K562 (cell line): ENCODE measurements around the gene DHX29. TPM values are rescaled to one million over a fixed set of nuclear protein-coding genes. Genes with fewer than 3 reads are reported as not detected.
A peak's percentile ranks its signal among the peaks of the same experiment; 100 is the strongest.

Experiments
- ATAC-seq: fragments of 200-7000 bp; cut with Tn5 transposase; 3 replicates; pipeline ENCODE4 v1.9.1; 2020; ENCODE audit warnings: moderate library complexity
- BruUV-seq: library from RNA; stranded (reverse); fragments of 400-500 nt; replicated peaks from 2 replicates; lab custom pipeline; 2021; lab: Mats Ljungman, UMichigan
- CTCF ChIA-PET: fragments of 300-600 bp; formaldehyde crosslinking; extraction: SDS; loops from one replicate; lab custom pipeline; 2021; ENCODE audit warnings: low intra/inter-chr PET ratio; lab: Yijun Ruan, JAX
- POLR2A ChIA-PET: fragments of 300-600, 350-650 bp; sonication (Branson Sonifier 250); formaldehyde crosslinking; extraction: SDS; loops from one replicate; lab custom pipeline; 2021; ENCODE audit warnings: antibody characterized with exemption, inconsistent platforms; lab: Yijun Ruan, JAX
- DNase-seq, 4 experiments: peaks; one replicate each; pipeline versions ENCODE4 v3.0.0 to v3.0.0-alpha.2; 2011 to 2018; ENCODE audit warnings: low spot score in 3 of 4, mixed read lengths in 3 of 4; ENCODE audit errors: extremely low read depth in 1 of 4
- FAIRE-seq: peaks from 2 replicates; lab custom pipeline; 2011; peaks lifted over from hg19 to GRCh38; lab: Jason Lieb, UNC
- H2AFZ ChIP-seq: 2 replicates; pipeline ENCODE4 v1.6.0; 2011; ENCODE audit warnings: low read depth, low read length, control low read depth, inconsistent platforms
- H3K27ac ChIP-seq: fragments of 200-600 bp; 3 replicates; pipeline ENCODE4 v1.8.0; 2011; ENCODE audit warnings: low read depth, mild to moderate bottlenecking, control low read depth, inconsistent platforms, low read length, moderate library complexity, mixed read lengths; ENCODE audit errors: extremely low read depth
- H3K27me3 ChIP-seq, 2 experiments: fragments of 300-600 bp in 1 of 2; 2 replicates in 1 of 2; 3 replicates in 1 of 2; pipeline versions ENCODE4 v1.6.0 to v1.8.0; 2011; ENCODE audit warnings: inconsistent platforms in 2 of 2, low read length in 2 of 2, mild to moderate bottlenecking in 1 of 2, mixed read lengths in 1 of 2, moderate library complexity in 1 of 2; ENCODE audit not compliant: control insufficient read depth in 2 of 2, insufficient read depth in 2 of 2
- H3K36me3 ChIP-seq: fragments of 300-600 bp; 3 replicates; pipeline ENCODE4 v1.8.0; 2011; ENCODE audit warnings: mild to moderate bottlenecking, low read length, inconsistent platforms; ENCODE audit not compliant: control insufficient read depth, insufficient read depth
- H3K4me1 ChIP-seq, 2 experiments: fragments of 200-600 bp in 1 of 2; replicated peaks in 1 of 2; 2 replicates in 1 of 2; 3 replicates in 1 of 2; pipeline versions ENCODE4 v1.5.1 to v1.8.0; 2011; ENCODE audit warnings: inconsistent platforms in 2 of 2, low read length in 2 of 2, mild to moderate bottlenecking in 1 of 2, mixed read lengths in 1 of 2, moderate library complexity in 1 of 2; ENCODE audit not compliant: control insufficient read depth in 2 of 2, insufficient read depth in 2 of 2
- H3K4me2 ChIP-seq: 2 replicates; pipeline ENCODE4 v1.6.1; 2011; ENCODE audit warnings: low read length, control low read depth, inconsistent platforms, mixed read lengths; ENCODE audit not compliant: insufficient read depth
- H3K4me3 ChIP-seq: fragments of 200-600 bp; sonication (generic), shearing (Covaris generic); 2 replicates; pipeline ENCODE4 v1.5.1; 2016; ENCODE audit warnings: control low read depth, inconsistent platforms
- H3K79me2 ChIP-seq: fragments of 200-600 bp; 3 replicates; pipeline ENCODE4 v1.8.0; 2011; ENCODE audit warnings: low read length, inconsistent platforms; ENCODE audit not compliant: control insufficient read depth, insufficient read depth
- H3K9ac ChIP-seq, 2 experiments: 2 replicates each; pipeline versions ENCODE4 v1.6.0 to v1.6.1; 2011; ENCODE audit warnings: low read depth in 2 of 2, low read length in 2 of 2, control low read depth in 1 of 2, inconsistent platforms in 1 of 2, mild to moderate bottlenecking in 1 of 2, mixed read lengths in 1 of 2; ENCODE audit not compliant: insufficient read depth in 1 of 2
- H3K9me1 ChIP-seq: one replicate; pipeline ENCODE4 v1.6.0; 2011; ENCODE audit warnings: inconsistent platforms, mild to moderate bottlenecking, low read length, moderate library complexity; ENCODE audit not compliant: control insufficient read depth, insufficient read depth
- H3K9me3 ChIP-seq: replicated peaks from 2 replicates; pipeline ENCODE4 v1.5.1; 2011; ENCODE audit warnings: low read depth, low read length, inconsistent platforms; ENCODE audit not compliant: control insufficient read depth, insufficient read depth
- H4K20me1 ChIP-seq: replicated peaks from 2 replicates; pipeline ENCODE4 v1.6.1; 2011; ENCODE audit warnings: low read length, inconsistent platforms, mixed read lengths; ENCODE audit not compliant: control insufficient read depth, insufficient read depth
- EGR1 ChIP-seq: fragments of 450-650 bp; conservative IDR thresholded peaks from 2 replicates; pipeline ENCODE4 v1.6.1; 2017; ENCODE audit warnings: mild to moderate bottlenecking
- ETV6 ChIP-seq, 3 experiments: fragments of 150-350 bp in 1 of 3; sonication (generic) in 1 of 3; formaldehyde crosslinking in 1 of 3; IDR thresholded peaks; 2 replicates each; pipeline versions ENCODE4 v1.6.1 to v1.8.0; 2014 to 2022; ENCODE audit warnings: borderline replicate concordance in 2 of 3, low read depth in 2 of 3, antibody characterized with exemption in 1 of 3, low read length in 1 of 3, mild to moderate bottlenecking in 1 of 3, missing genetic modification reagents in 1 of 3
- GATAD2A ChIP-seq: fragments of 450-650 bp; IDR thresholded peaks from 2 replicates; pipeline ENCODE4 v1.6.1; 2017
- HDAC1 ChIP-seq, 2 experiments: fragments of 450-650 bp; IDR thresholded peaks; 2 replicates each; pipeline ENCODE4 v1.6.1; 2016 to 2017; ENCODE audit warnings: inconsistent platforms in 1 of 2, mild to moderate bottlenecking in 1 of 2, moderate library complexity in 1 of 2
- KLF10 ChIP-seq: fragments of 250-450 bp; sonication (Bioruptor Pico); IDR thresholded peaks from 2 replicates; pipeline ENCODE4 v1.6.1; 2021; ENCODE audit warnings: matching md5 sums
- MEIS2 ChIP-seq: fragments of 450-650 bp; IDR thresholded peaks from 2 replicates; pipeline ENCODE4 v1.6.1; 2014; ENCODE audit warnings: mild to moderate bottlenecking; ENCODE audit not compliant: partially characterized antibody
- NFE2L1 ChIP-seq: fragments of 450-650 bp; IDR thresholded peaks from 2 replicates; pipeline ENCODE4 v1.6.1; 2016; ENCODE audit warnings: missing genetic modification characterization, low read depth, mild to moderate bottlenecking, missing compliant biosample characterization, moderate library complexity, borderline replicate concordance
- NFYB ChIP-seq: IDR thresholded peaks from 2 replicates; pipeline ENCODE4 v1.6.1; 2011; ENCODE audit warnings: mild to moderate bottlenecking, moderate library complexity; ENCODE audit not compliant: insufficient read length; ENCODE audit errors: extremely low read depth
- RBBP5 ChIP-seq: fragments of 200-600 bp; sonication (generic); IDR thresholded peaks from 2 replicates; pipeline ENCODE4 v1.6.1; 2012; ENCODE audit warnings: borderline replicate concordance, mild to moderate bottlenecking, low read length, control low read depth, inconsistent platforms; ENCODE audit not compliant: insufficient read depth, poor library complexity, severe bottlenecking
- RBM39 ChIP-seq: fragments of 200-400 bp; formaldehyde crosslinking; optimal IDR thresholded peaks from 2 replicates; pipeline ENCODE3; 2018; ENCODE audit warnings: low read depth, low read length
- RNF2 ChIP-seq: sonication (generic); IDR thresholded peaks from 2 replicates; pipeline ENCODE4 v1.6.1; 2016
- SOX6 ChIP-seq: fragments of 450-650 bp; IDR thresholded peaks from 2 replicates; pipeline ENCODE4 v1.6.1; 2014; ENCODE audit warnings: mild to moderate bottlenecking
- YY1 ChIP-seq, 3 experiments: IDR thresholded peaks; 2 replicates each; pipeline ENCODE4 v1.6.1; 2011; ENCODE audit warnings: low read length in 2 of 3, mild to moderate bottlenecking in 2 of 3, moderate library complexity in 2 of 3, borderline replicate concordance in 1 of 3, control low read depth in 1 of 3, low read depth in 1 of 3; ENCODE audit not compliant: insufficient read depth in 3 of 3, insufficient replicate concordance in 2 of 3, control insufficient read depth in 1 of 3, insufficient read length in 1 of 3; ENCODE audit errors: extremely low read depth in 1 of 3
- ZNF445 ChIP-seq: fragments of 250-450 bp; sonication (Bioruptor Pico); IDR thresholded peaks from 2 replicates; pipeline ENCODE4 v1.4.0; 2020; ENCODE audit warnings: low read depth, mild to moderate bottlenecking, moderate library complexity
- ZNF696 ChIP-seq: fragments of 250-450 bp; sonication (Bioruptor Pico); conservative IDR thresholded peaks from 2 replicates; pipeline ENCODE4 v1.4.0; 2020; ENCODE audit warnings: mild to moderate bottlenecking, moderate library complexity
- WGBS: fragments of 100-300 bp; shearing (Covaris generic); methylation state at CpG from one replicate; pipeline ENCODE4 v1.1.6; 2016; ENCODE audit warnings: low coverage, mixed read lengths; ENCODE audit not compliant: insufficient coverage; ENCODE audit errors: missing lambda C conversion rate; 5-methylcytosine and 5-hydroxymethylcytosine counted together
- in situ Hi-C: fragments of 300-500 bp; cut with MboI; formaldehyde crosslinking; loops from 4 replicates; pipeline ENCODE4 v1.15.0; 2018; ENCODE audit warnings: inconsistent platforms, mixed read lengths
- intact Hi-C: fragments of 100-400 bp; cut with micrococcal nuclease; formaldehyde crosslinking; loops from 2 replicates; pipeline ENCODE4 v1.14.2; 2022
- polyA plus RNA-seq, 8 experiments: library from polyadenylated mRNA; depleted of rRNA in 4 of 8; stranded (reverse) in 5 of 8; unstranded in 3 of 8; fragments of >200 nt; fragmentation: Nextera tagmentation in 2 of 8; fragmentation: Illumina TruSeq in 1 of 8; extraction: Ambion mirVana in 2 of 8; extraction: Trizol in 1 of 8; gene quantifications; 2 replicates each; pipeline versions ENCODE4 v1.2.1 to v1.2.3, GENCODE V29; 2011 to 2014; ENCODE audit warnings: inconsistent platforms in 1 of 8, missing spikeins in 1 of 8
- total RNA-seq, 7 experiments: library from RNA; depleted of rRNA in 6 of 7; stranded (reverse); fragments of >200 nt in 6 of 7; fragmentation: Illumina TruSeq in 2 of 7; extraction: Trizol in 2 of 7; gene quantifications; 2 replicates each; pipeline versions ENCODE4 v1.2.1 to v1.2.3, GENCODE V29; 2011 to 2021; ENCODE audit warnings: low replicate concordance in 1 of 7
- TF ChIP-seq, protein P1 (sequence below): fragments of 450-650 bp; formaldehyde crosslinking; IDR thresholded peaks from 2 replicates; pipeline ENCODE4 v1.4.0; 2020; ENCODE audit warnings: mild to moderate bottlenecking, moderate library complexity
- TF ChIP-seq, protein P2 (sequence below): IDR thresholded peaks from 3 replicates; pipeline ENCODE4 v1.6.1; 2011; ENCODE audit warnings: borderline replicate concordance, mild to moderate bottlenecking, moderate library complexity; ENCODE audit not compliant: insufficient read length; ENCODE audit errors: extremely low read depth
- TF ChIP-seq, protein P3 (sequence below): sonication (generic); IDR thresholded peaks from 2 replicates; pipeline ENCODE4 v1.6.1; 2016

Gene DHX29
- total and polyA plus RNA-seq, 9 of the 15 experiments (the other 6 are each of a cell fraction or from before 2014, with no cell fraction given): 7.5 to 42.1 (median 25.0) TPM

DNA sequence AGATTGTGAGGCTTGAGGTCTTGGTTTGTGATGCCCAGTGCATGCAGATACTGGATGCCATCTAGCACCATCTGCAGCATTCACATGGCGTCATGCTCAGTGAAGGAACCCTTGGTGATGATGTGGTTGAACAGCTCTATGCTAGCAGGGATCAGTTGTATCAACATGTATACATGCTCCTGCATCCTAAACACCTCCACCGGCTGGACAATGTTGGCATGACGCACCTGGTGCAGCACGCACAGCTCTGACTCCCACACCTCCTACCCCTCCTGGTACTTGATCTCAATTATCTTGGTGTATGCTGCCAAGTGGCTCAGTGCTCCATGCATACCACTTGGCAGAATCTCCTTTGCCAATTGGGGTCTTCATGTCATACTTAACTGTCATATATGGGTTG lies 49.4 kb upstream of the DHX29 start:
- Histone ChIP-seq H3K9me1 (no peaks in the 10 kb centered on the region), H3K9me3 (no peaks in the 10 kb centered on the region), H4K20me1 (no peaks in the 10 kb centered on the region), H3K9ac (no peak overlapping the region), H3K4me2 (no peak overlapping the region), H2AFZ (no peak overlapping the region), H3K4me1 (no peaks in the 10 kb centered on the region), H3K27ac (no peak overlapping the region), H3K4me3 (no peak overlapping the region), H3K27me3 (no peaks in the 10 kb centered on the region), H3K79me2 (no peaks in the 10 kb centered on the region), H3K36me3 (peaks cover 85% of the 10 kb centered on the region)
- no TSS peak for BruUV-seq
- no peak for FAIRE-seq
- 90% methylated on average over 4 of the region's 4 CpGs for WGBS
- no peak for DNase-seq
- in situ Hi-C loops: no loop called here
- CTCF ChIA-PET: no interaction called here
- intact Hi-C loops: no loop called here
- POLR2A ChIA-PET: no interaction called here
- ATAC-seq: peak; percentile 42; the same call in 2 of the 3 replicates
- TF ChIP-seq ZNF696 (CRISPR knock-in tag) (no peak), GATAD2A (no peak), YY1 (IDR thresholded peaks at IDR 0.05; ENCODE audit: borderline replicate concordance in 1 of 3, control insufficient read depth in 1 of 3, extremely low read depth in 1 of 3, insufficient read depth in 3 of 3, insufficient read length in 1 of 3, insufficient replicate concordance in 2 of 3, low read depth in 1 of 3, low read length in 2 of 3) (no peak), EGR1 (no peak), RBBP5 (no peak), HDAC1 (IDR thresholded peaks at IDR 0.05) (no peak), NFE2L1 (tag) (no peak), RNF2 (no peak), NFYB (no peak), SOX6 (no peak), KLF10 (CRISPR knock-in tag) (no peak), MEIS2 (no peak), ZNF445 (CRISPR knock-in tag) (no peak), RBM39 (no peak), ETV6 (IDR thresholded peaks at IDR 0.05; ENCODE audit: borderline replicate concordance in 1 of 2, low read depth in 2 of 2, low read length in 1 of 2) (no peak), ETV6 (CRISPR knock-in tag; IDR thresholded peaks at IDR 0.05; ENCODE audit: borderline replicate concordance) (no peak)
- TF ChIP-seq, protein P1, sequence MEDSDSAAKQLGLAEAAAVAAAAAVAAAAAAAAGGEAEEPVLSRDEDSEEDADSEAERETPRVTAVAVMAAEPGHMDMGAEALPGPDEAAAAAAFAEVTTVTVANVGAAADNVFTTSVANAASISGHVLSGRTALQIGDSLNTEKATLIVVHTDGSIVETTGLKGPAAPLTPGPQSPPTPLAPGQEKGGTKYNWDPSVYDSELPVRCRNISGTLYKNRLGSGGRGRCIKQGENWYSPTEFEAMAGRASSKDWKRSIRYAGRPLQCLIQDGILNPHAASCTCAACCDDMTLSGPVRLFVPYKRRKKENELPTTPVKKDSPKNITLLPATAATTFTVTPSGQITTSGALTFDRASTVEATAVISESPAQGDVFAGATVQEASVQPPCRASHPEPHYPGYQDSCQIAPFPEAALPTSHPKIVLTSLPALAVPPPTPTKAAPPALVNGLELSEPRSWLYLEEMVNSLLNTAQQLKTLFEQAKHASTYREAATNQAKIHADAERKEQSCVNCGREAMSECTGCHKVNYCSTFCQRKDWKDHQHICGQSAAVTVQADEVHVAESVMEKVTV (CRISPR knock-in tag): no peak
- TF ChIP-seq, protein P2, sequence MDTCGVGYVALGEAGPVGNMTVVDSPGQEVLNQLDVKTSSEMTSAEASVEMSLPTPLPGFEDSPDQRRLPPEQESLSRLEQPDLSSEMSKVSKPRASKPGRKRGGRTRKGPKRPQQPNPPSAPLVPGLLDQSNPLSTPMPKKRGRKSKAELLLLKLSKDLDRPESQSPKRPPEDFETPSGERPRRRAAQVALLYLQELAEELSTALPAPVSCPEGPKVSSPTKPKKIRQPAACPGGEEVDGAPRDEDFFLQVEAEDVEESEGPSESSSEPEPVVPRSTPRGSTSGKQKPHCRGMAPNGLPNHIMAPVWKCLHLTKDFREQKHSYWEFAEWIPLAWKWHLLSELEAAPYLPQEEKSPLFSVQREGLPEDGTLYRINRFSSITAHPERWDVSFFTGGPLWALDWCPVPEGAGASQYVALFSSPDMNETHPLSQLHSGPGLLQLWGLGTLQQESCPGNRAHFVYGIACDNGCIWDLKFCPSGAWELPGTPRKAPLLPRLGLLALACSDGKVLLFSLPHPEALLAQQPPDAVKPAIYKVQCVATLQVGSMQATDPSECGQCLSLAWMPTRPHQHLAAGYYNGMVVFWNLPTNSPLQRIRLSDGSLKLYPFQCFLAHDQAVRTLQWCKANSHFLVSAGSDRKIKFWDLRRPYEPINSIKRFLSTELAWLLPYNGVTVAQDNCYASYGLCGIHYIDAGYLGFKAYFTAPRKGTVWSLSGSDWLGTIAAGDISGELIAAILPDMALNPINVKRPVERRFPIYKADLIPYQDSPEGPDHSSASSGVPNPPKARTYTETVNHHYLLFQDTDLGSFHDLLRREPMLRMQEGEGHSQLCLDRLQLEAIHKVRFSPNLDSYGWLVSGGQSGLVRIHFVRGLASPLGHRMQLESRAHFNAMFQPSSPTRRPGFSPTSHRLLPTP: no peak
- TF ChIP-seq, protein P3, sequence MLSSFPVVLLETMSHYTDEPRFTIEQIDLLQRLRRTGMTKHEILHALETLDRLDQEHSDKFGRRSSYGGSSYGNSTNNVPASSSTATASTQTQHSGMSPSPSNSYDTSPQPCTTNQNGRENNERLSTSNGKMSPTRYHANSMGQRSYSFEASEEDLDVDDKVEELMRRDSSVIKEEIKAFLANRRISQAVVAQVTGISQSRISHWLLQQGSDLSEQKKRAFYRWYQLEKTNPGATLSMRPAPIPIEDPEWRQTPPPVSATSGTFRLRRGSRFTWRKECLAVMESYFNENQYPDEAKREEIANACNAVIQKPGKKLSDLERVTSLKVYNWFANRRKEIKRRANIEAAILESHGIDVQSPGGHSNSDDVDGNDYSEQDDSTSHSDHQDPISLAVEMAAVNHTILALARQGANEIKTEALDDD: no peak
